ENCODE results near the gene DEPDC5.

GRCh38 chr22:31816750-31817149, 62.9 kb downstream of the DEPDC5 start:
- TF ChIP-seq POLR2A (IDR thresholded peaks at IDR 0.05) (no peak), CTCF (IDR thresholded peaks at IDR 0.05) (no peak)

Data from tibial nerve (tissue), 3 donors.